Lower leg skin (tissue), 4 donors: ENCODE data around the gene PHTF2. TPM values are rescaled to one million over a fixed set of nuclear protein-coding genes. Genes with fewer than 3 reads are reported as not detected.

Experiments used
- DNase-seq, 2 donors: peaks; one replicate each; pipeline ENCODE4 v3.0.0-alpha.2; 2019; ENCODE audit warnings: low spot score in 2 of 2
- H3K4me3 ChIP-seq: fragments of 200-600 bp; sonication (generic); 2 replicates; pipeline ENCODE4 v1.5.1; 2017; ENCODE audit warnings: mild to moderate bottlenecking, low read depth; ENCODE audit not compliant: poor library complexity, severe bottlenecking
- POLR2A ChIP-seq, 2 donors: fragments of 450-650 bp; IDR thresholded peaks; one replicate each; pipeline ENCODE4 v1.6.1; 2016 to 2017; ENCODE audit warnings: antibody characterized with exemption in 2 of 2, mild to moderate bottlenecking in 1 of 2, moderate library complexity in 1 of 2
- WGBS, 2 donors: methylation state at CpG; one replicate each; pipeline ENCODE4 v1.1.5; 2018; 5-methylcytosine and 5-hydroxymethylcytosine counted together
- intact Hi-C: fragments of 100-400 bp; cut with DNase I; formaldehyde crosslinking; loops from one replicate; pipeline ENCODE4 v1.15.0; 2023; ENCODE audit warnings: low total_unique reads
- total RNA-seq, 4 donors: library from RNA; depleted of rRNA; stranded (reverse); fragments of >200 nt; gene quantifications; one replicate each; pipeline ENCODE4 v1.1.0, GENCODE V29; 2016
- TF ChIP-seq, protein P1 (sequence below), 3 donors: fragments of 450-650 bp; IDR thresholded peaks; one replicate each; pipeline ENCODE4 v1.5.1; 2016; ENCODE audit warnings: antibody characterized with exemption in 3 of 3, mild to moderate bottlenecking in 3 of 3, moderate library complexity in 2 of 3

Gene PHTF2
- total RNA-seq, 4 donors from 2014 or later: 6.9 to 11.9 (median 9.8) TPM

DNA sequence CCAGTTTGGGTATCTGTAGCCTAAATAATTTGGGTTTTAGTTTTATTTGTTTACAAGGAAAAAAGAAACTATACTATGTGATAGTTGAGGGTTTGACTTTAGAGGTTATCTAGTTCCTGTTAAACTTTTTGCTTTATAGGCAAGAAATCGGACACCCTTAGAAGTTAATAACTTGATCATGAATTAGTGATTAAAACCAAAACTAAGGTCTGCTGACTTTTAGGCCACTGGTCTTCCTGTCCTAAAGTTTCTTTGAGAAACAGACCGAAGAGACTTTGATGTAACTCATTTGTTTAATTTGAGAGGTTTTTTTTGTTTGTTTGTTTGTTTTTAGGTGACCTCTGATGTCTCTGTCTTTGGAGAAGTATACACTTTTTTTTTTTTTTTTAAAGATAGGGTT lies 59.7 kb downstream of the PHTF2 start:
- WGBS, 2 donors: 74 to 87% methylated on average over 2 of the region's 2 CpGs
- no peak overlapping the region for H3K4me3 ChIP-seq
- intact Hi-C loops: no loop called here
- DNase-seq: no peak
- TF ChIP-seq, protein P1, sequence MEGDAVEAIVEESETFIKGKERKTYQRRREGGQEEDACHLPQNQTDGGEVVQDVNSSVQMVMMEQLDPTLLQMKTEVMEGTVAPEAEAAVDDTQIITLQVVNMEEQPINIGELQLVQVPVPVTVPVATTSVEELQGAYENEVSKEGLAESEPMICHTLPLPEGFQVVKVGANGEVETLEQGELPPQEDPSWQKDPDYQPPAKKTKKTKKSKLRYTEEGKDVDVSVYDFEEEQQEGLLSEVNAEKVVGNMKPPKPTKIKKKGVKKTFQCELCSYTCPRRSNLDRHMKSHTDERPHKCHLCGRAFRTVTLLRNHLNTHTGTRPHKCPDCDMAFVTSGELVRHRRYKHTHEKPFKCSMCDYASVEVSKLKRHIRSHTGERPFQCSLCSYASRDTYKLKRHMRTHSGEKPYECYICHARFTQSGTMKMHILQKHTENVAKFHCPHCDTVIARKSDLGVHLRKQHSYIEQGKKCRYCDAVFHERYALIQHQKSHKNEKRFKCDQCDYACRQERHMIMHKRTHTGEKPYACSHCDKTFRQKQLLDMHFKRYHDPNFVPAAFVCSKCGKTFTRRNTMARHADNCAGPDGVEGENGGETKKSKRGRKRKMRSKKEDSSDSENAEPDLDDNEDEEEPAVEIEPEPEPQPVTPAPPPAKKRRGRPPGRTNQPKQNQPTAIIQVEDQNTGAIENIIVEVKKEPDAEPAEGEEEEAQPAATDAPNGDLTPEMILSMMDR (IDR thresholded peaks at IDR 0.05): no peak
- no peak for TF ChIP-seq POLR2A (IDR thresholded peaks at IDR 0.05)

DNA sequence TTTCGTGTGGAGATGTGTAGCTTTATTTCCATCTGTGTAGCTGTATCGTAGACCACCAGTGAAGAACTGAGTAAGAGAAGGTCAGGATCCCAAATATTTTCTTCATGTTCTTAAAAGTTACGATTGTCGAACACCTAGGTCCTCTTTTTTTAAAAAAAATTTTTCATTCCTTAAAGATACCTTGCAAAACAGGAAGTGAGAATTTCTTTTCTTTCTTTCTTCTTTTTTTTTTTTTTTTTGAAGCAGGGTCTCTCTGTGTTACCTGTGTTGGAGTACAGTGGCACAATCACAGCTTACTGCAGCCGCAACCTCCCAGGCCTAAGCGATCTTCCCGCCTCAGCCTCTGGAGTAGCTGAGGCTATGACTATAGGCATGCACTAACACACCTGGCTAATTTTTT lies 60.8 kb downstream of the PHTF2 start:
- TF ChIP-seq POLR2A (IDR thresholded peaks at IDR 0.05): no peak
- TF ChIP-seq, protein P1 (IDR thresholded peaks at IDR 0.05): no peak
- no peak for DNase-seq
- intact Hi-C loops: no loop called here
- 93 to 94% methylated on average over 7 of the region's 7 CpGs for WGBS, 2 donors
- H3K4me3 ChIP-seq: no peak overlapping the region

DNA sequence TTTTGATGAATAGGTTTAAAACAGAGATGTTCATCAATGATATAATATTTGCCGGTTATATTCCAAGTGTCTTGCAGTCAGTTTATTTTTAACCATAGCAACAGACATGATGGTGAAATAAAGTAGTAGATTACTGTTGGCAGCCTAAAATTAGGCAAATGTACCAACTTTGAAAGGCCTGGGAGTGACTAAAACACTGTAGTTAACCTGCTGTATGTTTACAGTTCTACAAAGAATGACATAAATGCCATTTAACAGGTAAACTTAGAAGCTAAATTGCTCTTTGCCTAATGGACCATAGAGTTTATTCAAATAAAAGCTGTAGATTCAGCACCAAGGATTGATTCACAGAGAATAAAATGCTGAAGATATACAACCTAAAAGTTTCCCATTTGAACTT lies 64.1 kb downstream of the PHTF2 start:
- H3K4me3 ChIP-seq: no peak overlapping the region
- intact Hi-C loops: no loop called here
- 22 to 39% methylated on average over 1 of the region's 1 CpG for WGBS, 2 donors
- TF ChIP-seq, protein P1 (IDR thresholded peaks at IDR 0.05): no peak
- TF ChIP-seq POLR2A (IDR thresholded peaks at IDR 0.05): no peak
- no peak for DNase-seq

DNA sequence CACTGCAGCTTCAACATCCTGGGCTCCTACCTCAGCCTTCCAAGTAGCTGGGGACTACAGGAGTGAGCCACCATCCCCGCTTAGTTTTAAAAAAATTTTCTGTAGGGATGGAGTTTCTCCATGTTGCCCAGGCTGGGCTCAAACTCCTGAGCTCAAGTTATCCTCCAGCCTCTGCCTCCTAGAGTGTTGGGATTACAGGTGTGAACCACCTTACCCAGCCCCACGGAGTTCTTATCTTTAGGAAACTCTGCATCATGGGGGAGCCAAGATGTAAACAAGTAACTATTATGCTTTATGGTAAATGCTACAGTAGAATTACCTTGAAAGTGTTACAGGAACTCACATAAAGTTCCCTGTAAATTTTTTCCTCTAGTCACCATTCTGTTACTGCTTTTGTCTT lies 65.3 kb downstream of the PHTF2 start:
- WGBS, 2 donors: 85 to 97% methylated on average over 2 of the region's 2 CpGs
- DNase-seq: no peak

DNA sequence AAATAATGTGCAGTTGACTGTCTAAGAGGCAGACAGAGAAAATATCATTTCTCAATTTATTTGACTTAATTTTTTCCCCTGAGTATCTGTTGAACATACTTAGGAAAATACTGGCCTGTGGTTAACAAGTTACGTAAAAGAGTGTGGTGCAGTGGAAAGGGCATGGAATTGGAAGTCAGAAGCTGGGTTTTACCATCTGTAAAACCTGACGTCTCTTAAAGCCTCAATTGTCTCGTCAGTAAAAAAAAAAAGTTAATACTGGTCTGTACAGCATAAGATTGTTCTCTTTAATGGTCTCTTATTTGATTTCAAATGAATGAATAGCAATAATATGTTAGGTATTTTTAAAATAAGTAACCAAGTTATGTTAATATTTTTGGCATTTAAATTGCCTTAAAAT lies 67.8 kb downstream of the PHTF2 start:
- intact Hi-C loops: no loop called here
- no peak for DNase-seq
- no peak overlapping the region for H3K4me3 ChIP-seq
- 80 to 83% methylated on average over 3 of the region's 3 CpGs for WGBS, 2 donors
- TF ChIP-seq, protein P1 (IDR thresholded peaks at IDR 0.05): no peak
- TF ChIP-seq POLR2A (IDR thresholded peaks at IDR 0.05): no peak

More for the DNA sequence above, 65.3 kb downstream of the PHTF2 start:
- H3K4me3 ChIP-seq: no peak overlapping the region
- TF ChIP-seq POLR2A (IDR thresholded peaks at IDR 0.05): no peak
- TF ChIP-seq, protein P1 (IDR thresholded peaks at IDR 0.05): no peak
- intact Hi-C loops: no loop called here

DNA sequence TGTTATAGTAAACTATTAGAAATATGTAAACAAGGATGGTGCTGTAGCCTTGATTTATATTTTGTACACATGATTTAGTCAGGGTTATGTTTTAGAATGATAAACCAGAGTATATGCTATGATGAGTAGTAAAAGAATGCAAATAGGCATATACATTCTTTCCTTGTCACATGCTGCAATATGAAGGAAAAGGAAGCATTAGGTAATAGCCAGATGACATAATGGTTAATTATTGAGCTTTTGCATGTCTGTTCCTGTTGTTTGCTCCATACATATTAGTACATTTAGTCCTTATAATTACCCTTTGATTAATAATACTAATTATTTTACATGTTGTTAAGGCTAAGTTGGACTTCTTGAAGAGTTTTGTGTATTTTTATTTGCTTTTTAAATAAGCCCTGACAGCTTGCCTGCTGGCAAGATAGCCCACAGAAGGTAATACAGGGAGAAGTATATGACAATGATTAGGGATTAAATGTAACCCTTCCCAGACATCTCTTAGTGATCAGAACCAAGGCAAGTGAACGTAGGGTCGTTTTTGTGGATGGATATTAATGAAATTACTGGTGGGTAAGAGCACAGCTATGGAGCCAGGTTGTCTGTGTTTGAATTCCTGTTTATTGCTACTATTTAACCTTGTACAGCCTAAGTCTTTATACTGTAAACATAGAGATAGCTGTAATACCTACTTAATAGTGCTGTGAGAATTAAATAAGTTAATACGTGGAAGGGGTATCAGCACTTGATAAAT lies 68.4 kb downstream of the PHTF2 start:
- intact Hi-C loops: no loop called here

More for the DNA sequence above, 68.4 kb downstream of the PHTF2 start:
- DNase-seq: no peak
- 65% methylated on average over 3 of the region's 3 CpGs for WGBS, 2 donors
- TF ChIP-seq POLR2A (IDR thresholded peaks at IDR 0.05): no peak
- TF ChIP-seq, protein P1 (IDR thresholded peaks at IDR 0.05): no peak
- no peak overlapping the region for H3K4me3 ChIP-seq
